ENCODE results near the gene ARHGAP24.

The ARHGAP24 gene

GRCh38 chr4:85675076-85676049 is 200.4 kb downstream of the ARHGAP24 start:
- H3K4me1 ChIP-seq (ENCODE audit: control insufficient read depth, insufficient read depth, low read length, unreplicated experiment), result no peaks in the 10 kb centered on the region
- no peak overlapping the region for H2AFZ ChIP-seq (ENCODE audit: low read length, unreplicated experiment)
- H3K36me3 ChIP-seq (ENCODE audit: insufficient read depth, low read length), result no peaks in the 10 kb centered on the region
- no peaks in the 10 kb centered on the region for H3K27me3 ChIP-seq (ENCODE audit: insufficient read depth, low read length)
- H3K4me3 ChIP-seq (ENCODE audit: low read depth, low read length), result no peak overlapping the region
- no peaks in the 10 kb centered on the region for H3K79me2 ChIP-seq (ENCODE audit: control insufficient read depth, insufficient read depth, low read length, unreplicated experiment)
- H3K27ac ChIP-seq (ENCODE audit: low read depth, low read length), result no peak overlapping the region

GRCh38 chr4:85676050-85676425 is 201.1 kb downstream of the ARHGAP24 start:
- Histone ChIP-seq H3K27ac (ENCODE audit: low read depth, low read length) (no peak overlapping the region), H3K4me1 (ENCODE audit: control insufficient read depth, insufficient read depth, low read length, unreplicated experiment) (peaks cover 4% of the 10 kb centered on the region), H3K36me3 (ENCODE audit: insufficient read depth, low read length) (no peaks in the 10 kb centered on the region), H2AFZ (ENCODE audit: low read length, unreplicated experiment) (no peak overlapping the region), H3K27me3 (ENCODE audit: insufficient read depth, low read length) (no peaks in the 10 kb centered on the region), H3K79me2 (ENCODE audit: control insufficient read depth, insufficient read depth, low read length, unreplicated experiment) (no peaks in the 10 kb centered on the region), H3K4me3 (ENCODE audit: low read depth, low read length) (no peak overlapping the region)

DNA sequence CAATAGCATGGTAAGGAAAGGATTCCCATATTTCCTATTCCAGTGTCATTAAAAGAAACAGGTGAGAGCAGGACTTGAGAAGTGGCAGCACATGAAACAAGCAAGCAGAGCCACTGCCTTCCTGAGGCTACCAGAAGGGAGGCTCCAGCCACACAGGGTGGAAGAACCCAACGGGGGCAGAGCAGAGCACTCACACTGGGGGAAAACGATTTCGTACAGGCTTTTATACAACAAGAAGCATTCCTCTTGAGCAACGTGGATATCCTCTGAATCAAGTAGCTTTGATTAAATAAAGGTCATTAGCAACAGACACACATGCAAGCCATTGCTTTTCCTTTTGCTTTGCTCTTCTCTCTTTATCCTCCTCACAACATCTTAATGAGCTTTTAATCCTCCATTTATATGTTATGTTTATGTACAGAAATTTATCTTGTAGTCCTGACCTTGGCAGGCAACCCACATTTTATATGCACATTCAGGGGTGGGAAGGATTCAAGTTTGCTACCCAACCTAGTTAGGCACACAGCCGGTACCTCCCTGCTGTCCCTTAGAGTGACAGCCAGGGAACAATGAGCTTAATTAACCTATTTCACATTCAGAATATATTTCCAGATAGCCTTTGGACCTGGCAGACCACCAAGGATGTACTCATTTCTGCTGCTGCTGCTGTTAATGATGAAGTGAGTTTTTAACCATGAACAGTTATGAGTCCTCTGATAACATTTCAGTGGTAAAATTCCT is 202.1 kb downstream of the ARHGAP24 start:
- no peaks in the 10 kb centered on the region for H3K36me3 ChIP-seq (ENCODE audit: insufficient read depth, low read length)
- peaks cover 11% of the 10 kb centered on the region for H3K4me1 ChIP-seq (ENCODE audit: control insufficient read depth, insufficient read depth, low read length, unreplicated experiment)
- no peaks in the 10 kb centered on the region for H3K79me2 ChIP-seq (ENCODE audit: control insufficient read depth, insufficient read depth, low read length, unreplicated experiment)
- H3K27me3 ChIP-seq (ENCODE audit: insufficient read depth, low read length), result no peaks in the 10 kb centered on the region
- H2AFZ ChIP-seq (ENCODE audit: low read length, unreplicated experiment), result no peak overlapping the region
- H3K27ac ChIP-seq (ENCODE audit: low read depth, low read length), result no peak overlapping the region
- no peak overlapping the region for H3K4me3 ChIP-seq (ENCODE audit: low read depth, low read length)

GRCh38 chr4:85681221-85681657 is 206.3 kb downstream of the ARHGAP24 start:
- peak overlapping the region; percentile 45 for H3K27ac ChIP-seq (ENCODE audit: low read depth, low read length)
- H3K79me2 ChIP-seq (ENCODE audit: control insufficient read depth, insufficient read depth, low read length, unreplicated experiment), result no peaks in the 10 kb centered on the region
- peaks cover 11% of the 10 kb centered on the region for H3K4me1 ChIP-seq (ENCODE audit: control insufficient read depth, insufficient read depth, low read length, unreplicated experiment)
- H3K36me3 ChIP-seq (ENCODE audit: insufficient read depth, low read length), result no peaks in the 10 kb centered on the region
- no peak overlapping the region for H2AFZ ChIP-seq (ENCODE audit: low read length, unreplicated experiment)
- no peaks in the 10 kb centered on the region for H3K27me3 ChIP-seq (ENCODE audit: insufficient read depth, low read length)
- no peak overlapping the region for H3K4me3 ChIP-seq (ENCODE audit: low read depth, low read length)

GRCh38 chr4:85681921-85682320 is 207.0 kb downstream of the ARHGAP24 start:
- Histone ChIP-seq H3K79me2 (ENCODE audit: control insufficient read depth, insufficient read depth, low read length, unreplicated experiment) (no peaks in the 10 kb centered on the region), H3K27me3 (ENCODE audit: insufficient read depth, low read length) (no peaks in the 10 kb centered on the region), H3K36me3 (ENCODE audit: insufficient read depth, low read length) (no peaks in the 10 kb centered on the region), H3K4me3 (ENCODE audit: low read depth, low read length) (no peak overlapping the region), H3K27ac (ENCODE audit: low read depth, low read length) (0 out of 2 replicates have a peak overlapping the region, but pooled peaks have one; percentile 45), H2AFZ (ENCODE audit: low read length, unreplicated experiment) (no peak overlapping the region), H3K4me1 (ENCODE audit: control insufficient read depth, insufficient read depth, low read length, unreplicated experiment) (peaks cover 11% of the 10 kb centered on the region)

DNA sequence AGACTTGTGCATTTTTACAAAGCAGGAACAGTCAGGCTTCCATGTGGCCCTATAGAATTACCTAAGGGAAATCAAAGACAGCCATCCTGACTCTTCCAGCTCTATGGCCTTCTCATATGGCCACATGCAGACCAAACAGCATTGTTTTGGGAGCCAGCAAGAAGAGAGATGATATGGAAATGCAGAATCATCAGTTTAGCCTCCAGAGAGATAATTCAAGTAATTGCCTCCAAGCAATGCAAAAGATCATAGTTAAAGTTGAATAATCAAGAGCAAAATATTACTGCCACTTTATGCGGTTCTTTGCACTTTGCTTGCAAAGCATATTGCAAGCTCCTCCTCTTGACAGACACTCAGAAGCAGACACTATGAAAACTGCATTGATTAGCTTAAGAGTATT is 207.4 kb downstream of the ARHGAP24 start:
- Histone ChIP-seq H3K27ac (ENCODE audit: low read depth, low read length) (no peak overlapping the region), H3K4me1 (ENCODE audit: control insufficient read depth, insufficient read depth, low read length, unreplicated experiment) (peaks cover 11% of the 10 kb centered on the region)

GRCh38 chr4:85684676-85685075 is 209.7 kb downstream of the ARHGAP24 start:
- Histone ChIP-seq H3K4me3 (ENCODE audit: low read depth, low read length) (no peak overlapping the region), H3K27me3 (ENCODE audit: insufficient read depth, low read length) (no peaks in the 10 kb centered on the region), H3K79me2 (ENCODE audit: control insufficient read depth, insufficient read depth, low read length, unreplicated experiment) (no peaks in the 10 kb centered on the region), H2AFZ (ENCODE audit: low read length, unreplicated experiment) (no peak overlapping the region), H3K4me1 (ENCODE audit: control insufficient read depth, insufficient read depth, low read length, unreplicated experiment) (peaks cover 11% of the 10 kb centered on the region), H3K27ac (ENCODE audit: low read depth, low read length) (no peak overlapping the region), H3K36me3 (ENCODE audit: insufficient read depth, low read length) (no peaks in the 10 kb centered on the region)

More for the DNA sequence above, 207.4 kb downstream of the ARHGAP24 start:
- Histone ChIP-seq H3K4me3 (ENCODE audit: low read depth, low read length) (no peak overlapping the region), H3K79me2 (ENCODE audit: control insufficient read depth, insufficient read depth, low read length, unreplicated experiment) (no peaks in the 10 kb centered on the region), H2AFZ (ENCODE audit: low read length, unreplicated experiment) (no peak overlapping the region), H3K36me3 (ENCODE audit: insufficient read depth, low read length) (no peaks in the 10 kb centered on the region), H3K27me3 (ENCODE audit: insufficient read depth, low read length) (no peaks in the 10 kb centered on the region)

GRCh38 chr4:85686398-85686797 is 211.4 kb downstream of the ARHGAP24 start:
- Histone ChIP-seq H3K4me3 (ENCODE audit: low read depth, low read length) (no peak overlapping the region), H3K4me1 (ENCODE audit: control insufficient read depth, insufficient read depth, low read length, unreplicated experiment) (peaks cover 3% of the 10 kb centered on the region), H3K27me3 (ENCODE audit: insufficient read depth, low read length) (no peaks in the 10 kb centered on the region), H3K27ac (ENCODE audit: low read depth, low read length) (no peak overlapping the region), H2AFZ (ENCODE audit: low read length, unreplicated experiment) (no peak overlapping the region), H3K79me2 (ENCODE audit: control insufficient read depth, insufficient read depth, low read length, unreplicated experiment) (no peaks in the 10 kb centered on the region), H3K36me3 (ENCODE audit: insufficient read depth, low read length) (no peaks in the 10 kb centered on the region)

GRCh38 chr4:85688055-85688740 is 213.2 kb downstream of the ARHGAP24 start:
- Histone ChIP-seq H3K4me3 (ENCODE audit: low read depth, low read length) (no peak overlapping the region), H3K27ac (ENCODE audit: low read depth, low read length) (no peak overlapping the region), H3K4me1 (ENCODE audit: control insufficient read depth, insufficient read depth, low read length, unreplicated experiment) (no peaks in the 10 kb centered on the region), H3K27me3 (ENCODE audit: insufficient read depth, low read length) (no peaks in the 10 kb centered on the region), H3K79me2 (ENCODE audit: control insufficient read depth, insufficient read depth, low read length, unreplicated experiment) (no peaks in the 10 kb centered on the region), H3K36me3 (ENCODE audit: insufficient read depth, low read length) (no peaks in the 10 kb centered on the region), H2AFZ (ENCODE audit: low read length, unreplicated experiment) (no peak overlapping the region)

- Histone ChIP-seq H3K4me3 (ENCODE audit: low read depth, low read length) (no peak overlapping the region), H3K27me3 (ENCODE audit: insufficient read depth, low read length) (no peaks in the 10 kb centered on the region), H2AFZ (ENCODE audit: low read length, unreplicated experiment) (no peak overlapping the region), H3K79me2 (ENCODE audit: control insufficient read depth, insufficient read depth, low read length, unreplicated experiment) (no peaks in the 10 kb centered on the region), H3K36me3 (ENCODE audit: insufficient read depth, low read length) (no peaks in the 10 kb centered on the region), H3K4me1 (ENCODE audit: control insufficient read depth, insufficient read depth, low read length, unreplicated experiment) (no peaks in the 10 kb centered on the region), H3K27ac (ENCODE audit: low read depth, low read length) (no peak overlapping the region)
Observed at GRCh38 chr4:85696661-85697060, 221.7 kb downstream of the ARHGAP24 start.

Measured in ACC112 (cell line).